Measurements from ENCODE around the gene NREP.

Gene NREP

GRCh38 chr5:111782216-111782615 lies 25.2 kb upstream of the NREP start:
- H3K4me1 ChIP-seq (ENCODE audit: control insufficient read depth in 1 of 2, insufficient read depth in 2 of 2, low read length in 2 of 2), result peaks cover 0 to 13% of the 10 kb centered on the region in 2 donors

GRCh38 chr5:111781200-111781599 lies 24.2 kb upstream of the NREP start:
- Histone ChIP-seq H3K4me1 (ENCODE audit: control insufficient read depth in 1 of 2, insufficient read depth in 2 of 2, low read length in 2 of 2) (peaks cover 0 to 13% of the 10 kb centered on the region in 2 donors), H3K27me3 (ENCODE audit: low read depth, low read length) (no peaks in the 10 kb centered on the region), H3K9me3 (ENCODE audit: control insufficient read depth in 1 of 2, low read length in 2 of 2) (no peaks in the 10 kb centered on the region), H3K36me3 (ENCODE audit: control insufficient read depth in 1 of 2, insufficient read depth in 2 of 2, low read length in 2 of 2) (no peaks in the 10 kb centered on the region), H3K4me3 (ENCODE audit: low read depth in 1 of 2, low read length in 2 of 2) (no peak overlapping the region), H3K27ac (ENCODE audit: low read length) (no peak overlapping the region)

More at GRCh38 chr5:111782216-111782615, 25.2 kb upstream of the NREP start:
- no peak overlapping the region for H3K4me3 ChIP-seq (ENCODE audit: low read depth in 1 of 2, low read length in 2 of 2)
- no peak overlapping the region for H3K27ac ChIP-seq (ENCODE audit: low read length)
- no peaks in the 10 kb centered on the region for H3K36me3 ChIP-seq (ENCODE audit: control insufficient read depth in 1 of 2, insufficient read depth in 2 of 2, low read length in 2 of 2)
- no peaks in the 10 kb centered on the region for H3K27me3 ChIP-seq (ENCODE audit: low read depth, low read length)
- H3K9me3 ChIP-seq (ENCODE audit: control insufficient read depth in 1 of 2, low read length in 2 of 2), result no peaks in the 10 kb centered on the region

GRCh38 chr5:111779922-111780292 lies 22.9 kb upstream of the NREP start:
- H3K4me1 ChIP-seq (ENCODE audit: control insufficient read depth in 1 of 2, insufficient read depth in 2 of 2, low read length in 2 of 2), result peaks cover 0 to 13% of the 10 kb centered on the region in 2 donors
- no peak overlapping the region for H3K4me3 ChIP-seq (ENCODE audit: low read depth in 1 of 2, low read length in 2 of 2)
- no peaks in the 10 kb centered on the region for H3K36me3 ChIP-seq (ENCODE audit: control insufficient read depth in 1 of 2, insufficient read depth in 2 of 2, low read length in 2 of 2)
- no peaks in the 10 kb centered on the region for H3K27me3 ChIP-seq (ENCODE audit: low read depth, low read length)
- no peaks in the 10 kb centered on the region for H3K9me3 ChIP-seq (ENCODE audit: control insufficient read depth in 1 of 2, low read length in 2 of 2)
- no peak overlapping the region for H3K27ac ChIP-seq (ENCODE audit: low read length)

- no peaks in the 10 kb centered on the region for H3K9me3 ChIP-seq (ENCODE audit: control insufficient read depth in 1 of 2, low read length in 2 of 2)
- H3K27ac ChIP-seq (ENCODE audit: low read length), result no peak overlapping the region
- H3K4me3 ChIP-seq (ENCODE audit: low read depth in 1 of 2, low read length in 2 of 2), result no peak overlapping the region
- no peaks in the 10 kb centered on the region for H3K36me3 ChIP-seq (ENCODE audit: control insufficient read depth in 1 of 2, insufficient read depth in 2 of 2, low read length in 2 of 2)
- H3K4me1 ChIP-seq (ENCODE audit: control insufficient read depth in 1 of 2, insufficient read depth in 2 of 2, low read length in 2 of 2), result peaks cover 0 to 18% of the 10 kb centered on the region in 2 donors
- no peaks in the 10 kb centered on the region for H3K27me3 ChIP-seq (ENCODE audit: low read depth, low read length)
Measured at GRCh38 chr5:111779260-111779921, 22.4 kb upstream of the NREP start.

- Histone ChIP-seq H3K27ac (ENCODE audit: low read length) (no peak overlapping the region), H3K4me3 (ENCODE audit: low read depth in 1 of 2, low read length in 2 of 2) (no peak overlapping the region), H3K4me1 (ENCODE audit: control insufficient read depth in 1 of 2, insufficient read depth in 2 of 2, low read length in 2 of 2) (peaks cover 0 to 23% of the 10 kb centered on the region in 2 donors), H3K27me3 (ENCODE audit: low read depth, low read length) (no peaks in the 10 kb centered on the region), H3K36me3 (ENCODE audit: control insufficient read depth in 1 of 2, insufficient read depth in 2 of 2, low read length in 2 of 2) (no peaks in the 10 kb centered on the region), H3K9me3 (ENCODE audit: control insufficient read depth in 1 of 2, low read length in 2 of 2) (no peaks in the 10 kb centered on the region)
Measured at GRCh38 chr5:111776913-111777781, 20.2 kb upstream of the NREP start.

GRCh38 chr5:111775224-111775623 lies 18.2 kb upstream of the NREP start:
- H3K4me1 ChIP-seq (ENCODE audit: control insufficient read depth in 1 of 2, insufficient read depth in 2 of 2, low read length in 2 of 2), result peaks cover 0 to 21% of the 10 kb centered on the region in 2 donors
- H3K36me3 ChIP-seq (ENCODE audit: control insufficient read depth in 1 of 2, insufficient read depth in 2 of 2, low read length in 2 of 2), result no peaks in the 10 kb centered on the region
- no peaks in the 10 kb centered on the region for H3K27me3 ChIP-seq (ENCODE audit: low read depth, low read length)
- no peak overlapping the region for H3K27ac ChIP-seq (ENCODE audit: low read length)
- no peaks in the 10 kb centered on the region for H3K9me3 ChIP-seq (ENCODE audit: control insufficient read depth in 1 of 2, low read length in 2 of 2)
- no peak overlapping the region for H3K4me3 ChIP-seq (ENCODE audit: low read depth in 1 of 2, low read length in 2 of 2)

- Histone ChIP-seq H3K4me1 (ENCODE audit: control insufficient read depth in 1 of 2, insufficient read depth in 2 of 2, low read length in 2 of 2) (peaks cover 0 to 14% of the 10 kb centered on the region in 2 donors), H3K27me3 (ENCODE audit: low read depth, low read length) (no peaks in the 10 kb centered on the region), H3K4me3 (ENCODE audit: low read depth in 1 of 2, low read length in 2 of 2) (no peak overlapping the region), H3K9me3 (ENCODE audit: control insufficient read depth in 1 of 2, low read length in 2 of 2) (no peaks in the 10 kb centered on the region), H3K27ac (ENCODE audit: low read length) (no peak overlapping the region), H3K36me3 (ENCODE audit: control insufficient read depth in 1 of 2, insufficient read depth in 2 of 2, low read length in 2 of 2) (no peaks in the 10 kb centered on the region)
Measured at GRCh38 chr5:111774525-111774924, 17.5 kb upstream of the NREP start.

GRCh38 chr5:111772456-111773122 lies 15.6 kb upstream of the NREP start:
- Histone ChIP-seq H3K27me3 (ENCODE audit: low read depth, low read length) (no peaks in the 10 kb centered on the region), H3K9me3 (ENCODE audit: control insufficient read depth in 1 of 2, low read length in 2 of 2) (no peaks in the 10 kb centered on the region), H3K4me3 (ENCODE audit: low read depth in 1 of 2, low read length in 2 of 2) (no peak overlapping the region), H3K36me3 (ENCODE audit: control insufficient read depth in 1 of 2, insufficient read depth in 2 of 2, low read length in 2 of 2) (no peaks in the 10 kb centered on the region), H3K4me1 (ENCODE audit: control insufficient read depth in 1 of 2, insufficient read depth in 2 of 2, low read length in 2 of 2) (peaks cover 0 to 10% of the 10 kb centered on the region in 2 donors), H3K27ac (ENCODE audit: low read length) (no peak overlapping the region)

- H3K27ac ChIP-seq (ENCODE audit: low read length), result no peak overlapping the region
- H3K9me3 ChIP-seq (ENCODE audit: control insufficient read depth in 1 of 2, low read length in 2 of 2), result no peaks in the 10 kb centered on the region
- no peaks in the 10 kb centered on the region for H3K27me3 ChIP-seq (ENCODE audit: low read depth, low read length)
- no peaks in the 10 kb centered on the region for H3K36me3 ChIP-seq (ENCODE audit: control insufficient read depth in 1 of 2, insufficient read depth in 2 of 2, low read length in 2 of 2)
- no peak overlapping the region for H3K4me3 ChIP-seq (ENCODE audit: low read depth in 1 of 2, low read length in 2 of 2)
- H3K4me1 ChIP-seq (ENCODE audit: control insufficient read depth in 1 of 2, insufficient read depth in 2 of 2, low read length in 2 of 2), result peaks cover 0 to 6% of the 10 kb centered on the region in 2 donors
Measured at GRCh38 chr5:111769541-111769940, 12.5 kb upstream of the NREP start.

- no peaks in the 10 kb centered on the region for H3K4me1 ChIP-seq (ENCODE audit: control insufficient read depth in 1 of 2, insufficient read depth in 2 of 2, low read length in 2 of 2)
- no peaks in the 10 kb centered on the region for H3K27me3 ChIP-seq (ENCODE audit: low read depth, low read length)
- H3K4me3 ChIP-seq (ENCODE audit: low read depth in 1 of 2, low read length in 2 of 2), result no peak overlapping the region
- H3K27ac ChIP-seq (ENCODE audit: low read length), result no peak overlapping the region
- H3K9me3 ChIP-seq (ENCODE audit: control insufficient read depth in 1 of 2, low read length in 2 of 2), result no peaks in the 10 kb centered on the region
- no peaks in the 10 kb centered on the region for H3K36me3 ChIP-seq (ENCODE audit: control insufficient read depth in 1 of 2, insufficient read depth in 2 of 2, low read length in 2 of 2)
Measured at GRCh38 chr5:111765613-111766571, 8.9 kb upstream of the NREP start.
